Lung microvascular endothelial cell (primary cell): Measurements from ENCODE around the gene ECE2. TPM values are rescaled to one million over a fixed set of nuclear protein-coding genes. Genes with fewer than 3 reads are reported as not detected.
"Not testable (repeated sequence)": the region's sequence is repeated elsewhere in the genome, so short reads cannot be mapped to it uniquely, and the experiment has no call there.

Source experiments
- DNase-seq, 2 donors: peaks; one replicate each; pipeline versions ENCODE4 v3.0.0 to v3.0.0-alpha.2; 2010; ENCODE audit warnings: low read depth in 2 of 2
- total RNA-seq: library from RNA; depleted of rRNA; stranded (reverse); fragments of >200 nt; gene quantifications from 2 replicates; pipeline ENCODE4 v1.2.1, GENCODE V29; 2014

The ECE2 gene
- total RNA-seq, 1 donor from 2014 or later = not detected

DNA sequence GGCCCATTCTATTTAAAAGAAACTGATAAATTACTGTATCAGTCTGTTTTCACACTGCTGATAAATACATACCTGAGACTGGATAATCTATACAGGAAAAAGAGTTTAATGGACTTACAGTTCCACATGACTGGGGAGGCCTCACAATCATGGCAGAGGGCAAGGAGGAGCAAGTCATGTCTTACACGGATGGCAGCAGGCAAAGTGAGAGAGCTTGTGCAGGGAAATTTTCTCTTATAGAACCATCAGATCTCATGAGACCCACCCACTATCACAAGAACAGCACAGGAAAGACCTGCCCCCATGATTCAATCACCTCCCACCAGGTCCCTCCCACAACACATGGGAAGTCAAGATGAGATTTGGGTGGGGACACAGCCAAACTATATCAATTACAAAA lies 8.6 kb upstream of the ECE2 start:
- not testable (repeated sequence) for DNase-seq

DNA sequence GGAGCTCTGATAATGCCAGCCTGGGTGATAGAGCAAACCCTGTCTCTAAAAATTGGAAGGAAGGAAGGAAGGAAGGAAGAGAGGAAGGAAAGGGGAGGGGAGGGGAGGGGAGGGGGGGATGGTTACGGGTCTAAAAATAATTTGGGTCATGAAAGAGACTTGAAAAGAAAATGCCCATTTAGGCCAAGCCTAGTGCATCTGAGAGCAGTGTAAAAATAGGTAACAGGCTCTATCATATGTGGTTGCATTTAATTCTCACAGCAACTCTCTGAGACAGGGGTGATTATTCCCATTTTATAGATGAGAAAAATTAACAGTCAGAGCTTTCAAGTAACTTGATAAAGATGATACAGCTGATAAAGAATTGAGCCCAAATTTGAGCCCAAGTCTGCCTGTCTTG lies 3.6 kb upstream of the ECE2 start:
- no peak for DNase-seq

DNA sequence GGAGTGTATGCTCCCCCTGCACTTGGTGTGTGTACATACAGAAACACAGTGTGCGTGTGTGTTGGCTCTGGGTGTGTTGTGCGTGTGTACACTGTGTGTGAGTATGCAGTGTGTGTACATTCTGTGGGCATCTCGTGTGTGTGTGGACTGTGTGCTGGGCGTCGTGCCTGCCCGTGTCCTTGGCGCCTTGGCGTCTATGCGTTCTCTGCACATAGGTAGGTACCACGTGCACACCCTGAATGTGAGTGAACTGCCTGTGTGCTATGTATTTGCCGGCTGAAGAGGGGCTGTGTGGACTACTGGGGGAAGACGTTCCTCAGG lies 481 bp upstream of the ECE2 start:
- DNase-seq = no peak

DNA sequence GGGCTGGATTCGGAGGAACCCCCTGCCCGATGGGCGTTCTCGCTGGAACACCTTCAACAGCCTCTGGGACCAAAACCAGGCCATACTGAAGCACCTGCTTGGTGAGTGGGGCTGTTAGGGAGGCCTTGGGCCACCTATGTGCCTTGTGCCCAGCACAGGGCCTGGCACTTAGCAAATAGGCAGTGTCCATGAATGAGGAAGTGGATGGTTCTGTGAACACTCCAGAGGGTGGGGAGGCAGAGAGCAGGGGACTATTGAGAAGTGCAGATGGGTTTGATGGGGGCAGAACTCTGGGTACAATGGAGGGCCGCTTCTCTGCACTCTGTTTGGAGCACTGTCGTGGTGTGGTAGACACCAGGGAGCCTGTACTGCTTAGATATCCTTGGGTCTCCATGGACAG lies 1.5 kb downstream of the ECE2 start:
- DNase-seq = no peak

DNA sequence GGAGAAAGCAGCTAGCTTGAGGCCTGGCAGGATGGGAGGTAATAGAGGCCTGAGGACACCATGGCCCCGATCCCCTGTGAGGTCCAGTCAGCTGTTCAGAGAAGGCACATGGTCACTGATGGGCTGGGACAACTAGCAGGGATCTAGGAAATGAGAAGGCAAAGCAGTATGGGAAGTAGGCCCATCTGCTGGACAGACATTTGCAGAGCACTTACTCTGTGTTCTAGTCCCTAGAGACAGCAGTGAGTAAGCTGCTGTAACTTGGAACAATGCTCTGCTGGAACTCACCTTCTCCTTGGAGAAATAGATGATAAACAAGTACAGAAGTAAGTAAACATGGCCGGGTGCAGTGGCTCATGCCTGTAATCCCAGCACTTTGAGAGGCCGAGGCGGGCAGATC lies 7.1 kb downstream of the ECE2 start:
- no peak for DNase-seq

DNA sequence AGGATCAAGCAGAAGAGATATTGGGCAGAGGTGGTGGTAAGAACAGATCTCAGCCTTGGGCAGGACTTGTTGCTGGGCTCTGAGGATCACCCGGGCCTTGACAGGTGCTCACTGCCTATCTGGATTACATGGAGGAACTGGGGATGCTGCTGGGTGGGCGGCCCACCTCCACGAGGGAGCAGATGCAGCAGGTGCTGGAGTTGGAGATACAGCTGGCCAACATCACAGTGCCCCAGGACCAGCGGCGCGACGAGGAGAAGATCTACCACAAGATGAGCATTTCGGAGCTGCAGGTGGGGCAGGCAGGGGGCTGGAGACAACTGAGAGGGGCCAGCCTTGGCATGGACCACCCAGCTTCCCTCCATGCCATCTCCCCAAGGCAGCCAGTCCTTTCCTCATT lies 7.9 kb downstream of the ECE2 start:
- DNase-seq = no peak

GRCh38 chr3:184284696-184285095 lies 8.9 kb downstream of the ECE2 start:
- peak; percentile 89 to 99 for DNase-seq

- DNase-seq = peak; percentile 57 to 67
Observed at GRCh38 chr3:184289426-184289938, 13.7 kb downstream of the ECE2 start.

GRCh38 chr3:184290331-184290730 lies 14.5 kb downstream of the ECE2 start:
- no peak for DNase-seq

DNA sequence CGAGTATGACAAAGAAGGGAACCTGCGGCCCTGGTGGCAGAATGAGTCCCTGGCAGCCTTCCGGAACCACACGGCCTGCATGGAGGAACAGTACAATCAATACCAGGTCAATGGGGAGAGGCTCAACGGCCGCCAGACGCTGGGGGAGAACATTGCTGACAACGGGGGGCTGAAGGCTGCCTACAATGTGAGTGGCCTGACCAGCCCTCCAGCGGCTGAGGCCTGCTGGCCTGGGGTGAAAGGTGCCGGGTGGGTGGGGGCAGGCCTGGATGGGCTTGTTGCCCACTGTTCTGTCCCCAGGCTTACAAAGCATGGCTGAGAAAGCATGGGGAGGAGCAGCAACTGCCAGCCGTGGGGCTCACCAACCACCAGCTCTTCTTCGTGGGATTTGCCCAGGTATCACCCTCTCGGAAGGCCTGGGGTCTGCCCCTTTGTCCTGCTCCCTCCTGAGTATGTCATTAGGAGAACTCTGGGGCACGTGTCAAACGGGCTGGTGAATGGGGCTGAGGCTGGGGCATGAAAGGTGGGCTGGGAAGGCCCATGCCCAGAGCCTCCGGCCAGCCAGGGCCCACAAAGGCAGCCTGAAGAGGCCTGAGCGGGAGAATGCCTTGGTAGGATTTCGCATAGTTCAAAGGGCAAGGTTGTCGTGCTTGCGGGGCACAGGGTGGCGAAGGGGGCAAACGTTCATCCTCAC lies 15.4 kb downstream of the ECE2 start:
- no peak for DNase-seq

DNA sequence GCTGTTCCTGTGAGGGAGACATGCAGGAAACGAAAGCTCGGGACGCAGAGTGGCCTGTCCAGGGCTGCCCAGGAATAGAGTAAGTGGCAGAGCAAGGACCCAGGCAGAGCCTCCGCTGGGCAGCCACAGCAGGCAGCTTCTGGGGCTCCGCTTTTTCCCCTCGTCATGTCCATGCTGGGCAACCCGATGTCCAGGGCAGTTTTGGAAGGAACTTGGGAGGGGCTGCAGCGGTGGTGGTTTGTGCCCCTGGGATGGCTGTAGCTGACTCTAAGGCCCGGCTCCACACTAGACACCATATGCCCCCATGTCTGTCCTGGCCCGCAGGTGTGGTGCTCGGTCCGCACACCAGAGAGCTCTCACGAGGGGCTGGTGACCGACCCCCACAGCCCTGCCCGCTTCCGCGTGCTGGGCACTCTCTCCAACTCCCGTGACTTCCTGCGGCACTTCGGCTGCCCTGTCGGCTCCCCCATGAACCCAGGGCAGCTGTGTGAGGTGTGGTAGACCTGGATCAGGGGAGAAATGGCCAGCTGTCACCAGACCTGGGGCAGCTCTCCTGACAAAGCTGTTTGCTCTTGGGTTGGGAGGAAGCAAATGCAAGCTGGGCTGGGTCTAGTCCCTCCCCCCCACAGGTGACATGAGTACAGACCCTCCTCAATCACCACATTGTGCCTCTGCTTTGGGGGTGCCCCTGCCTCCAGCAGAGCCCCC lies 16.1 kb downstream of the ECE2 start:
- no peak for DNase-seq

GRCh38 chr3:184295771-184296170 lies 19.9 kb downstream of the ECE2 start:
- no peak for DNase-seq

- no peak for DNase-seq
Observed at GRCh38 chr3:184296616-184297015, 20.8 kb downstream of the ECE2 start.

GRCh38 chr3:184298759-184299487 lies 23.1 kb downstream of the ECE2 start, which contains the start of gene PSMD2:
Gene PSMD2 (plus strand): TSS chr3:184299241. CDS start chr3:184299267, 26 bp downstream.
- DNase-seq = peak; percentile 97 to 98

GRCh38 chr3:184299488-184300377 lies 23.9 kb downstream of the ECE2 start:
- DNase-seq = peak in 1 of 2 donors; percentile 62

DNA sequence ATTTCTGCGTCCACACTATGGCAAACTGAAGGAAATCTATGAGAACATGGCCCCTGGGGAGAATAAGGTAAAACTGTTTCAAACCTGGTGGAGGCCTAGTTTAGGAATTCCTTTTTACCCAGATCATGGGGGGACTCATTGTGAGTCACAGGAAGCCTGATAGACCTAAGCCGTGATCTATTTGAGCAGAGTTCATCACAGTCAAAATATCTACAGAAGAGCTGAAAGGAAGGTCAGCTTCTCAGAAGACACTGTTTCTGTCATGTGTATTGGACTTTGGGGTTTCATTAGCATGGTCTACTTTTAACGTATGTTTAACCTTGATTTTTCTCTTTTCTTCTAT lies 24.5 kb downstream of the ECE2 start:
- DNase-seq = peak; percentile 24 to 56

- peak; percentile 44 to 62 for DNase-seq
Observed at GRCh38 chr3:184305577-184305976, 29.8 kb downstream of the ECE2 start.

DNA sequence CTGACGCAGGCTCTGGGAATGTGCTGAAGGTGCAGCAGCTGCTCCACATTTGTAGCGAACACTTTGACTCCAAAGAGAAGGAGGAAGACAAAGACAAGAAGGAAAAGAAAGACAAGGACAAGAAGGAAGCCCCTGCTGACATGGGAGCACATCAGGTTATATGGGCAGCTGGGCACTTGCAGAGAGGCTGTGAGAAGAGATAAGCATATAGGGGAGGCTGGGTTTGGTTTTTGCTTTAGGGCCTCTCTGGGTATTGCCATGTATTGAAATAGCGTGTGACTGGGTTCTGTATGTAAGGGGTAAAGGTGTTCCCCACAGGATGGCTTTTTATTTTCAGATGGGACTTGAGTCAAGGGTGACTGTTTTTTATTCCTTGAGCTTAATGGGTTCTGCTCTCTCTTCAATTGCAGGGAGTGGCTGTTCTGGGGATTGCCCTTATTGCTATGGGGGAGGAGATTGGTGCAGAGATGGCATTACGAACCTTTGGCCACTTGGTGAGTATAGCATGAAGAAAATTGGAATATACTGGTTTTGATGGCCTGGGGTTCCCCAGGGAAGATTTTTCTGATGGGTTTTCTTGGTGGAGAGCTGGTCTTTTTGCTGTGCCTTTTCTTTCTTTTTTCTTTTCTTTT lies 30.6 kb downstream of the ECE2 start:
- no peak for DNase-seq

GRCh38 chr3:184307915-184308314 lies 32.1 kb downstream of the ECE2 start:
- DNase-seq = no peak

- no peak for DNase-seq
Observed at GRCh38 chr3:184308744-184309143, 32.9 kb downstream of the ECE2 start.

- DNase-seq = no peak
Observed at GRCh38 chr3:184311633-184312032, 35.8 kb downstream of the ECE2 start.
